22Rv1 (cell line): ENCODE data around the gene GOLGA8B.
A peak's percentile ranks its signal among the peaks of the same experiment; 100 is the strongest.
"Not testable (repeated sequence)": the region's sequence is repeated elsewhere in the genome, so short reads cannot be mapped to it uniquely, and the experiment has no call there.

Experiments used
- H3K27ac ChIP-seq: fragments of 450-650 bp; 2 replicates; pipeline ENCODE4 v1.5.1; 2017
- CTCF ChIP-seq: fragments of 450-650 bp; IDR thresholded peaks from 2 replicates; pipeline ENCODE4 v1.5.1; 2017; ENCODE audit warnings: mild to moderate bottlenecking
- ZFX ChIP-seq: fragments of 450-650 bp; IDR thresholded peaks from 2 replicates; pipeline ENCODE4 v1.6.1; 2017; ENCODE audit warnings: antibody characterized with exemption, borderline replicate concordance

The GOLGA8B gene

GRCh38 chr15:34583399-34584329, at the start of gene GOLGA8B:
GOLGA8B (minus strand) TSS chr15:34583651; CDS start chr15:34535912, 47,739 bp downstream.
- TF ChIP-seq CTCF = no peak
- no peak for TF ChIP-seq ZFX
- H3K27ac ChIP-seq = no peak within 1 kb of the TSS

- not testable (repeated sequence) for H3K27ac ChIP-seq
These were observed 49.7 kb upstream of the GOLGA8B start for GRCh38 chr15:34633165-34633564.

- no peak overlapping the region for H3K27ac ChIP-seq
These were observed 45.2 kb upstream of the GOLGA8B start for GRCh38 chr15:34628577-34629152.

GRCh38 chr15:34625007-34625406, 41.6 kb upstream of the GOLGA8B start:
- H3K27ac ChIP-seq = no peak overlapping the region
- TF ChIP-seq CTCF = no peak

More at GRCh38 chr15:34628577-34629152, 45.2 kb upstream of the GOLGA8B start:
- TF ChIP-seq CTCF (no peak), ZFX (no peak)

- TF ChIP-seq CTCF (peak; percentile 34), ZFX (no peak)
These were observed 38.2 kb upstream of the GOLGA8B start for GRCh38 chr15:34621675-34622074.

GRCh38 chr15:34620814-34621213, 37.4 kb upstream of the GOLGA8B start:
- no peak overlapping the region for H3K27ac ChIP-seq

More at GRCh38 chr15:34621675-34622074, 38.2 kb upstream of the GOLGA8B start:
- no peak overlapping the region for H3K27ac ChIP-seq

GRCh38 chr15:34620142-34620541, 36.7 kb upstream of the GOLGA8B start:
- TF ChIP-seq ZFX (no peak), CTCF (no peak)
- H3K27ac ChIP-seq = no peak overlapping the region

More at GRCh38 chr15:34620814-34621213, 37.4 kb upstream of the GOLGA8B start:
- TF ChIP-seq ZFX = no peak
- no peak for TF ChIP-seq CTCF
